ENCODE results near the gene LHX5.

LHX5 gene

DNA sequence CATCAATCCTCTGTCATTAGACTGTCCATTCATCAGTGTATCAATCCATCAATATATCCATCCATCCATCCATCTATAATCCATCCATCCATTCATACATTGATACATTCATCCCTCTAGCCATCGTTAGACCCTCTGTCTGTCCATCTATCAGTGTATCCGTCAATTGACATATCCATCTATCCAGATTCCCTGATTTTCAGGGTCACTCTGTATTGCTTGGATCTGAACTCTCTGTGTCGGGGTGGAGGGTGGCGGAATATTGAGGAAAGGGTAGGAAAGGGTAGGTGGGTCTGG, 32.4 kb downstream of the LHX5 start:
- DNase-seq (ENCODE audit: low spot score) = no peak

DNA sequence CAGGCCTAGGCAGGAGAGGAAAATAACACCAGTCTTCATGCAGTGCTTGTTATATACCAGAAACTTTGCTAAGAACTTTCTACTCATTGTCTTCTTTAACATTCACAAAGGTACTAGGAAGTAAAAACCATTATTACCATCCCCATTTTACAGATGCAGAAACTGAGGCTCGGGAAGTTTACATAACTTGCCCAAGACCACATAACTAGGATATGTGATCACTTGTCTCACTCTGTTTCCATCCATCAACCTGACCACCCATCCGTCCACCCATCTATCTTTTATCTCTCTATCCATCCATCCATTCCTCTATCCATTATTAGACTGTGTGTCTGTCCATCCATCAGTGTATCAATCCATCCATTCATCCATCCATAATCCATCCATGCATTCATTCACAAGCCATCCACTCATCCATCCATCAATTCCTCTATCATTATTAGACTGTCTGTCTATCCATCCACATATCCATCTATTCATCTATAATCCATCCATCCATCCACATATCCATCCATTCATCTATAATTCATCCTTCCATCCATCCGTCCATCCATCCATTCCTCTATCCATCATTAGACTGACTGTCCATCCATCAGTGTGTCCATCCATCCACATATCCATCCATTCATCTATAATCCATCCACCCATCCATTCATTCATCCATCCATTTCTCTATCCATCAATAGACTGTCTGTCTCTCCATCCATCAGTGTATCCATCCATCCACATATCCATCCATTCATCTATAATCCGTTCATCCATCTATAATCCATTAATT, 33.0 kb downstream of the LHX5 start:
- no peak for DNase-seq (ENCODE audit: low spot score)

DNA sequence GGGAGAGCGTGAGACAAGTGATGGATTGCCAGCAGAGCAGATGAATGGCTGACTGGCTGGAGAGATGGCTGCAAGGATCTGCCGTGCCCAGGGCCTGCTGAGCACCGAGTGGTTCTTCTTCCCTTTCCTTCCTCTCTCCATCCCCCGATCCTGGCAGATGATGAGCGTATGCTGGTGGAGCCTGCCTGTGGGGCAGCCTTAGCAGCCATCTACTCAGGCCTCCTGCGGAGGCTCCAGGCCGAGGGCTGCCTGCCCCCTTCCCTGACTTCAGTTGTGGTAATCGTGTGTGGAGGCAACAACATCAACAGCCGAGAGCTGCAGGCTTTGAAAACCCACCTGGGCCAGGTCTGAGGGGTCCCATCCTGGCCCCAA, 34.0 kb downstream of the LHX5 start:
- DNase-seq (ENCODE audit: low spot score) = no peak

DNA sequence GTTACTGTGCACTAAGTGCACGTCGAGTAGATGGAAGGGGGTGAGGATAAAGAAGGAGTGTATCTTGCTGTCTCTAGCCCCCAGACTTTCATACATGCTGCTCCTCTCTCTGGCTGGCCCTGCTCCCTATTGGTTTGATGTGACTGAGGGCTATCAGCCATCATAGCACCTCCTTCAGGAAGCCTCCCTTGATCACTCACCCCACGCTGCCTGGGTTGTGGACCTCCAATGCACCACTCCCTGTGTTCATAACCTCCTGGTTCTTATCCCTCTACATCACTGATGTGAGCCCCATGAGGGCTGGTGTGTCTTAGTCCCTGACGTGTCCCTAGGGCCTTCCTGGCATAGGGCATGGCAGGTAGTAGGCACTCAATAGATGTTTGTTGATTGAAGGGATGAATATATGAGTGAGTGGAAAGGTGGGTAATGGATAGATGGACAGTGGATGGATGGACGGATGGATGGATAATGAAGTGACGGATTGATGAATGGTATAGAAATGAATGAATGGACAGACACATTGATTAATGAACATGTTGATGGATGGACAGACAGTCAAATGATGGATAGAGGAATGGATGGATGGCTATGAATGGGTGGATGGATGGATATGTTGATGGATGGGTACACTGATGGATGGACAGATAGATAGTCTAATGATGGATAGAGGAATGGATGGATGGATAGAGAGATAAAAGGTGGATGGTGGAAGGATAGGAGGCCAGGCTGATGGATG, 34.5 kb downstream of the LHX5 start:
- no peak for DNase-seq (ENCODE audit: low spot score)

DNA sequence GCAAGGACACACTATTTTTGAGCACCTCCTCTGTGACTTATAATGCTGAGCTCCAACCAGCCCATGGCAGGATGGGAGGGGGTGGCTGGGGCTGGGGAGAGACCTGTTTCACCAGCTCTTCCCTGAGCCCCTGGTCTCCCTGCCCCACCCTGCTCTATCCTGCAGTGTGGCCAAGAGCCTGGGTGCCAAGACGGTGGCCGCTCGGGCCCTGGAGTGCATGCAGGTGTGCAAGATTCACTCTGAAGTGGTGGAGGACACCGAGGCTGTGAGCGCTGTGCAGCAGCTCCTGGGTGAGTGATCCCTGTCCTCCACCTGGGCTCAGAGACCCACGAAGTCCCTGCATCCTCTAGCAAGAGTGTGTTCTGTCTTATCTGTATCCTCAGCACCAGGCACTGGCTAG, 35.1 kb downstream of the LHX5 start:
- DNase-seq (ENCODE audit: low spot score) = no peak

DNA sequence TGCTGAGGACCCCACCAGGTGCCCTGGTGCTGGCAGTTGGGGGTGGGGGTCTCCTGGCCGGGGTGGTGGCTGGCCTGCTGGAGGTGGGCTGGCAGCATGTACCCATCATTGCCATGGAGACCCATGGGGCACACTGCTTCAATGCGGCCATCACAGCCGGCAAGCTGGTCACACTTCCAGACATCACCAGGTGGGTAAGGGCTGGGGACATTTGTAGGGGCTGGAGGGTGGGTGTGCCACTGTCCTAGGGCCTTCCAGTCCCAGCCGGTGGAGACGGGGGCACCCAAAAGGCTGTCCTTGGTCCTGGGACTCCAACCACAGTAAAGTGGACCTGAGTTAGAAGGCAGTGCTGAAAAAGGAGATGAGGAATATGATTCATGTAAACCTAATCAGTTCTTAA, 36.3 kb downstream of the LHX5 start:
- no peak for DNase-seq (ENCODE audit: low spot score)

DNA sequence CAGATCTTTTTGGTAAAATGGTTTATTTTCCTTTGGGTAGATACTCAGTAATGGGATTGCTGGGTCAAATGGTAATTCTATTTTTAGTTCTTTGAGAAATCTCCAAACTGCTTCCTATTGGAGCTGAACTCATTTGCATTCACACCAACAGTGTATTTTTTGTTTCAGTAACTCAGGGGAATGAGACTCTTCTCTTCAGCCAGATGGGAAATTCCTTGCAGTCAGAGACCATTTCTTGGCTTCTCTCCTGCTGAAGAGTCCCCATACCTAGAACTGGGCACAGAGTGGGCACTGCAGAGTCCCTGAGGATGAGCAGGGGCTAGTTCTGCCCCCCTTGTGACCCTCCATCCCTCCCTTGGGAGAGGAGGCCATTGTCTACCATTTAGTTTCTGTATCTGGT, 38.7 kb downstream of the LHX5 start:
- no peak for DNase-seq (ENCODE audit: low spot score)

DNA sequence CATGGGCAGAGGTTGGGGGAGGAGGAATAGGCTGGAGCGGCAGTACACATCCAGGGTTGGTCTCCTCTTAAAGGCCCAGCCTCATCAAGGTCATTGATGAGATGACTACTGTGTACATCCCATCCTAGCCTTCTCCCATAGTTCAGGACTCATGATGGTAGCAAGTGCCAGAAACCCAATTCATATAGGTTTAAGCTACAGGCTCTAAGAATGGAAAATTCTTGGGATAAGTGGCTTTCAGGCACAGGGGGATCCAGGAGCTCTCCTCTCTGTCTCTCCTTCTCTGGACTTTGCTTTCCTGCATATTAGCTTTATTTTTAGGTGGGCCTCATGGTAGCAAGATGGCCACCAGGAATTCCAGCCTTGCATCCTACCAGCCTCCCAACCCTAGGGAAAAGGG, 43.2 kb downstream of the LHX5 start:
- DNase-seq (ENCODE audit: low spot score) = no peak

DNA sequence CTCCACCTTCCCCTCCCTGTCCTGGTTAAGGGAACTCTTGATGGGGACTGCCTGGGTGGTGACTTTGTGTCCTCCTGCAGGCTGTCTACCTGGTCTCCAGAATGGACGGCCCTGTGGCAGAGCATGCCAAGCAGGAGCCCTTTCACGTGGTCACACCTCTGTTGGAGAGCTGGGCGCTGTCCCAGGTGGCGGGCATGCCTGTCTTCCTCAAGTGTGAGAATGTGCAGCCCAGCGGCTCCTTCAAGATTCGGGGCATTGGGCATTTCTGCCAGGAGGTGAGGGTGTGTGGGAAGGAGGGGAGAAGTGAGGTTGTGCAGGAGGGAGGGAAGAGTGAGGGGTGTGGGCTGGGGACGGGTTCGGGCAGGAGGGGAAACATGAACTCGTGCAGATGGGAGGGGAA, 43.8 kb downstream of the LHX5 start:
- no peak for DNase-seq (ENCODE audit: low spot score)

DNA sequence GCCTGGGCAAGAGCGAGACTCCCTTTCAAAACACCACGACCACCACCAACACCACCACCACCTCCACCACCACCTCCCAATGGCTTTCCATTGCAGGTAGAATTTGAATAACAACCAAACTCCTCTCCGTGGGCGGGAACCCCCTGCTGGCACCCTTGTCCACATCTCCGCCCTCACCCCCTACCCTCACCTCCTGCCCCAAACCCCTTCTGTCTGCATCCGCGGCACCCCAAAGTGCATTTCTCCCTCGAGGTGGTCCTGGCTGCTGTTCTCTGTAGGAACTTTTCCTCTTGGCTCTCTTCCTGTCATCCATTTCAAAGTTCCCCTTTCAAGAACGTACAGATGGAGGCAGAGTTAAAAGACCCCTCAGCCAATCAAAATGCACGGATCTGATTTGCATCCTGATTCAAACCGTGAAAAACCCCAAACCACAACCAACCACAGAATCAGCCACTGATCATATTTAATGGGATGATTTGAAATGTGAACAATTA, 45.7 kb downstream of the LHX5 start:
- DNase-seq (ENCODE audit: low spot score) = no peak

DNA sequence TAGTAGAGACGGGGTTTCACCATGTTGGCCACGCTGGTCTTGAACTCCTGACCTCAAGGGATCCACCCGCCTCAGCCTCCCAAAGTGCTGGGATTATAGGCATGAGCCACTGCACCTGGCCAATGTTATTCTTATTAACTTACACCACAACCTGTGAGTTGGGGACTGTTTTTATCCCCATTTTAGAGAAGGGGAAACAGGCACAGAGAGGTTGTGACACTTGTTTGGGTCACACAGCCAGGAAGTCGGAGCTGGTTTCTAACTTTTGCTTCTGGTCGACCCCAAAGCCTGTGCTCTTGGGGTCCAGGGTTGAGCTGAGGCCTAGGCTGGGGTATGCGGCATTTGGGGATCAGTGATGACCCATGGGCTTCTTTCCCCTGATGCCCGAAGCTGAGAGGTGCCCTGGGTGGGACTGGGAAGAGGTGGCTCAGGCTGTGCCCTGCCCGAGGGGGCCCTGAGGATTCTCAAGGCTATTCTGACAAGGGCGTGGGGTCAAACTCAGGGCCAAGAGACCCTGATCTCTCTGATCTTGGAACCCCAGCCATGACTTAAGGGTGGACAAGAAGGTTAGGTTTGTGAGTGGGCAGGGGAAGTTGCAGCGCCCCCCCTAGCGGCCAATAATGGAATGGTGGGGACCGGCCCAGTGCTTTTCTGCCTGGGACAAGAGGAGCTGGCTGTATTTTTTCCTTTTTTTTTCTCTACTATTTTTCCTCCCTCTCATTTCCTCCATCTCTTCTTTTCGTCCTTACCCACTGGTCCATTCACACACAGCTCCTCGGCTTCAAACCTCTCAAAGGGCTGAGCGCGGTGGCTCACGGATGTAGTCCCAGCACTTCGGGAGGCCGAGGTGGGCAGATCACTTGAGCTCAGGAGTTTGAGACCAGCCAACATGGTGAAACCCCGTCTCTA, 46.5 kb downstream of the LHX5 start:
- peak; percentile 64 for DNase-seq (ENCODE audit: low spot score)

DNA sequence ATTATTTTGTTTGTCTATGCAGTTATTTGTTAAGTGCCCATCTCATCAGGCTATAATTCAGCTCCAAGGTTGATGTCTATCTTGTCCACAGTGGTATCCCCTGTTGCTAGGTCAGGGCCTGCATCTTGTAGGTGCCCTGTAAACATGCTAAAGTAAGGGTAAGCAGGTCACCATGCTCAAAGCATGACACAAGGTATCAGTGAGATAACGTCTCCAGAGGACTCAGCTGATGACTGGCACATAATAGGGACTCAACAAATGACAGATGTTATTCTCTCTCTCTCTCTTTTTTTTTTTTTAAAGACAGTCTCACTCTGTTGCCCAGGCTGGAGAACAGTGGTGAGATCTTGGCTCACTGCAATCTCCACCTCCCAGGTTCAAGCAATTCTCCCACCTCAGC, 47.2 kb downstream of the LHX5 start:
- no peak for DNase-seq (ENCODE audit: low spot score)

DNA sequence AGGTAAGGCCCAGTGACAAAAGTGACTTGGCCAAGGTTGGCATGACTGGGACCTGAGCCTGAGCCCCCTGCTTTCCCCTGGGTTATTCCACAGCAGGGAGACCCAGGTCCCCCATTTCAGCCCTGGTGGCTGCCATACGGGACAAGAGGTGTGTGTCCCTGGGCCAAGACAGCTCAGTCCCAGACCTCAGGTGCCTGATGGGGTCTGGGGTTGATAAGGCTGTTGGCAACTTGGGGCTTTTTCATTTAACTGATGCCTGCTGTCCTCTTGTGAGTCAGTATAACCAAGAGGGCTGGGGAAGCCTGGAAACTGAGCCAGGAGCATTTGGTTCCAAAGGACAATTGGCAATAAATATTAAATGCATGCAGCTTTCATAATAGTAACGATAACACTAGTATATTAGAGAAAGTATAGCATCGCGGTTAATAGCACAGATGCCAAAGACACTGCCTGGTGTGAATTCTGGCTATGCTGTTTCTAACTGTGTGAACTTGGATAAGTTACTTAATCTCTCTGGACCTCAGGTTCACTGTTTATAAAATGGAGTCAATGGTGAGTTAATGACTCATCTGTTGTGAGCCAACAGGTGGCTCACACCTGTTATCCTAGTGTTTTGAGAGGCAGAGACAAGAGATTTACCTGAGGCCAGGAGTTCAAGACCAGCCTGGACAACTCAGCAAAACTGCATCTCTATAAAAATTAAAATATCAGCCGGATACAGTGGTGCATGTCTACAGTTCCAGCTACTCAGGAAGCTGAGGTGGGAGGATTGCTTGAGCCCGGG, 48.6 kb downstream of the LHX5 start:
- no peak for DNase-seq (ENCODE audit: low spot score)

DNA sequence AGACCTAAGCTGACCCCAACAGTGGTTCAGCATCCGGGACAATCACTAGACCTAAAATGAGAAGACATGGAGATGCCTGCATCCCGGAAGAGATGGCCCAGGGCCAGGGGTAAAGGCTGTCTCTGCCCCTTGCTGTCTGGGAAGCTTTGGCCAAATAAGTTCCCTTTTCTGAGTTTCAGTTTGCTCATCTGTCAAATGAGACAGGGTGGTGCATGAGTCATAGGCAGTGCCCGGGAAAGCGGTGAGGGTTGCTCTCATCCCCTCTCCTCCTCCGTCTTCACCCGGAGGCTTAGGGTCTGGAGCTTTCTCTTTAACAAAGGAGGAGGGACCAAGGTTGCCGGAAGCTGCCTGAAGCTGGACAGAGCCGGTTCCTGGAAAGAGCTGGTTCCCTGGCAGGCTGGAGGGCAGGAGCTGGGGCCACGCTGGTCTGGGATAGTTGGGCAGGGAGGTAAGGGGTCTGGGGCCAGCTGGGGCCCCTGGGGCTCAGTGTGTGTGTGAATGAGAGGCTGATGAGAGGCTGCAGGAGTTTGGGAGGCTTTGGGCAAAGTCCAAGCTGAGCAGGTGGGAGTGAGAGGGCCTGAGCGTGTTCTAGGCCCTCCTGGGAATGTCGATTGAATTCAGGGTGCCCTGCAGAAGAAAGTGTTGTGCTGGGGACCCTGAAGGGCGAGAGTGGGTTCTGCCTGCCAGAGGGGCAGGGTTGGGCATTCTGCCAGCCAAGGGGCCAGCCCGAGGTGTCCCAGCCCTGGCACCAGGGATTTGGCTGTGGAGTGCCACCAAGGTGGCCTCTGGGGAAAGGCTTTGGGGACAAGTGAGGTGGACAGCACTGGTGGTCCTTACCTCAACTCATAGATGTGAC, 49.4 kb downstream of the LHX5 start, which contains the start of gene SDSL:
TSS of gene SDSL (plus strand) at position 351 of the 856 bp plus-strand sequence. CDS start 5,603 bp downstream, outside the sequence.
- DNase-seq (ENCODE audit: low spot score) = no peak

DNA sequence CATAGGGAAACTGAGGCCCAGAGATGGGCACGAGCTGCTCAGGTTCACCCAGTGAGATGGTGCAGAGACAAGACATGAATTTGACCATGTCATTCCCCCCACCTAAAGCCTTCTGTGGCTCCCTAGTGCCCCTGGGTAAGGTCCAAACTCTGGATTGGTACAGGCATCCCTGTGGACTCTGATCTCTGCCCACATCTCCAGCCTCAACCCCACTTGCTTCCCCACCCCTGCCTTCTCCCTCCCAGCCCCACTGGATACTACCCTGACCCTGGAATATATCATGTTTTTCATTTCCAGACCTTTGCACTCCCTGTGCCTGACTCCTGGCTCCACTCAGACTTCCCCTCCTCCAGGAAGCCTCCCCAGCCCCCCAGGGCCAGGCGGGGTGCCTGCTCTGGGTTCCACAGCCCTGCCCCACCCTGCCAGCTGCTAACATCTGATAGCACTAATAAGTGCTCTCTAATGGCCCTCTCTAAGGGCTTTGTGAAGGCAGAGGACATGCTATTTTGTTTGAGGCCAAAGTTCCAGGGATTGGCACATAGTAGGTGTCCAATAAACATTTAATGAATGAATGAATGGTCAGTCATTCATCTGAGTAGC, 50.6 kb downstream of the LHX5 start:
- no peak for DNase-seq (ENCODE audit: low spot score)

DNA sequence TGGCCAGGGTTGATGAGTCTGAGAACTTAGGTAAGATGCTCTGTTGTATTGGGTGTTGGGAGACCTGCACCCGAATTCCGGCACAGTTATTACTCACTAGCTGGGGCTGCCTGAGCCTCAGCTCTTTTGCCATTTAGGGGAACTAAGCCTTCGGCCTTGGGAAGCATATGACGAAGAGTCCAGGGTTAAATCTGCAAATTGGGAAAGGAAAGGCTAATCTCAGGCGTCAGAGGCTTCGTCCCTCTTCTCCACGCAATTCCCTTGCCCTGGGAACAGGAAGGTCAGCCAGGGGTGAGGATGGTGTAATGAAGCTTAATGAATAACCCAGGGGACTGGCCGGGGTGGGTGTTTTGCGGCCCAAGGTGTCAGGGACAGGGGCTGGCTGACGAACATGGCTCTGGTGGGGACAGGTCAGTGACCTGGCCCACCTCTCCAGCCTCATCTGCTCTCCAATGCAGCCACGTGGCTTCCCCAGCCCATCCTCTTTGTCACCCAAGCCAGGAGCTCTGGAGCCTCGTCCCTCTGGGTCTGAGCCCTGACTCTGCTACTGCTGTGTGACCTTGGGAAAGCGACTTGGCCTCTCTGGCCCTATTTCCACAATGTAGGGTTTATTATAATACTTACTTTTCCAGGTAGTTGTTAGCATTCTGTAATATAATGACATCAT, 53.3 kb downstream of the LHX5 start:
- peak; percentile 87 for DNase-seq (ENCODE audit: low spot score)

DNA sequence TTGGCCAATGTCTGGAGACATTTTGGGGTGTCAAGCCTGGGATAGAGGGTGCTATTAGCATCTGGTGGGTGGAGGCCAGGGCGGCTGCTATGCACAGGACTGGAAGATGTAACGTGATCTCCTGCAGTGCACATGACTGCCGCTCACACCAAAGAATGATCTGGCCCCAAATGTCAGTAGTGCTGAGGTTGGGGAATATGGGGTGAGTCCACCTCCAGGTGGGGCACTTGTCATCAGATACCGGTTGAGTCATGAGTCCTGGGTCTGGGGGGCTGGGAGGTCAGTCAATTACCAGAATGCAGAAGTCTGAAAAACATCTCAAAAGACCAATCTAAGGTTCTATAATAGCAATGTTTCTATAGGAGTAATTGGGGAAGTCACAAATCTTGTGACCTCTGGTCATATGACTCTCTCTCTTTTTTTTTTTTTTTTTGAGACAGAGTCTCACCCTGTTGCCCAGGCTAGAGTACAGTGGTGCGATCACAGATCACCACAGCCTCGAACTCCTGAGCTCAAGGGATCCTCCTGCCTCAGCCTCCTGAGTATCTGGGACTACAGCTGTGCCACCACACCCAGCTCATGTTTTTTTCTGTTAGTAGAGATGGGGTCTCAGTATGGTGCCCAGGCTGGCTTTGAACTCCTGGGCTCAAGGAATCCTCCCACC, 55.4 kb downstream of the LHX5 start:
- DNase-seq (ENCODE audit: low spot score) = no peak

DNA sequence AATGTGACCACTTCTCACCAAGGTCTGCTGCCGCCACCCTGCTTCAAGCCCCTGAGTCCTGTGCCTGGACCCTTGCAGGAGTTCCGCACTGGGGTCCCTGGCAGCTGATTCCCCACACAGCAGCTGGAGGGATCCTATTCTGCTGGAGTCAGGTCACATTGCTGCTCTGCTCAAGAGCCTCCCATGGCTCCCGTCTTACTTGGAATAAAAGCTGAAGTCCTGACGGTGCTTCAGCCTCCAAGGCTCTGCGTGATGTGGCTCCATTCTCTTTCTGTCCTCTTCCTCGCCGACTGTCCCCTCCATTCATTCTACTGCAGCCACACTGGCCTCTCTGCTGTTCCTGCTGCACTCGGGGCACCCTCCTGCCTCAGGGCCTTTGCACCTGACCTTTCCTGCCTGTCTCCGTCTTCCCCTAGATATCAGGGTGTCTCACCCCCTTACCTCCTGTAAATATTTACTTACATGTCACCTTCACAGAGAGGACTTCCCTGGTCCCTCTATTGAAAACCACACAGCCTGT, 57.1 kb downstream of the LHX5 start:
- DNase-seq (ENCODE audit: low spot score) = no peak

DNA sequence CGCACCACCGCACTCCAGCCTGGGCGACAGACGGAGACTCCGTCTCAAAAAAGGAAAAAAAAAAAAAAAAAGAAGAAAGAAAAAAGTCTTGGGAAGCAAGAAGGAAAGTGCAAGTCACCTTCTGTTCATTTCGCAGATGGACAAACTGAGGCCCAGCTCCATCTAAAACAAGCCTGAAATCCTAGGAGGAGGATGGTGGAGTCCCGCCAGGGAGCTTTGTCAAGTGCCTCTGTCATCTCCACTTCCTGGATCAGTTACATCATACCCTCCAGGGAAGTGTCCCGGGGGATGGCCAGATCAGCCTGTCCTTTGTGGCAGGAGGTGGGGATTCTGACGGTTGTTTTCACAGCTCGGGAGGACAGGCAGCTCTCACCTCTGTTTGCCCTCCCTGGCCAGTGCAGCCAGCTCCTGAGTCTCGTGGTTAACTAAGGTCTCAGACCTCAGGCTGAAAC, 58.2 kb downstream of the LHX5 start:
- DNase-seq (ENCODE audit: low spot score) = peak; percentile 69
